Stimulated activated CD4-positive, alpha-beta T cell treated with anti-CD3 and anti-CD28 coated beads, Interleukin-15, amount 100 ng/mL, for 1 hour (primary cell): ENCODE measurements around the gene TIMM10.
A peak's percentile ranks its signal among the peaks of the same experiment; 100 is the strongest.

ENCODE experiments used
- DNase-seq, 2 donors: peaks; one replicate each; pipeline ENCODE4 v3.0.0-alpha.2; 2020; ENCODE audit warnings: low read depth in 1 of 2, low spot score in 1 of 2

TIMM10 gene

GRCh38 chr11:57504511-57504910, 26.0 kb downstream of the TIMM10 start:
- DNase-seq, result no peak

- no peak for DNase-seq
Measured at GRCh38 chr11:57502870-57503269, 27.7 kb downstream of the TIMM10 start.

GRCh38 chr11:57502376-57502775, 28.2 kb downstream of the TIMM10 start:
- DNase-seq, result no peak

GRCh38 chr11:57501953-57502352, 28.6 kb downstream of the TIMM10 start:
- no peak for DNase-seq

- DNase-seq, result no peak
Measured at GRCh38 chr11:57500926-57501325, 29.6 kb downstream of the TIMM10 start.

GRCh38 chr11:57500515-57500914, 30.0 kb downstream of the TIMM10 start:
- DNase-seq, result no peak

- no peak for DNase-seq
Measured at GRCh38 chr11:57499983-57500461, 30.5 kb downstream of the TIMM10 start.

- DNase-seq, result peak in 1 of 2 donors; percentile 16
Measured at GRCh38 chr11:57499413-57499982, 31.1 kb downstream of the TIMM10 start.

- DNase-seq, result no peak
Measured at GRCh38 chr11:57498540-57498939, 32.0 kb downstream of the TIMM10 start.

- no peak for DNase-seq
Measured at GRCh38 chr11:57497303-57498247, 33.0 kb downstream of the TIMM10 start.

GRCh38 chr11:57496109-57496820, 34.3 kb downstream of the TIMM10 start:
- DNase-seq, result no peak

GRCh38 chr11:57493507-57494503, 36.7 kb downstream of the TIMM10 start:
- peak; percentile 50 to 68 for DNase-seq

- peak in 1 of 2 donors; percentile 41 for DNase-seq
Measured at GRCh38 chr11:57491371-57492061, 39.0 kb downstream of the TIMM10 start.

- no peak for DNase-seq
Measured at GRCh38 chr11:57490456-57491248, 39.9 kb downstream of the TIMM10 start.

GRCh38 chr11:57487920-57488659, 42.5 kb downstream of the TIMM10 start:
- no peak for DNase-seq

GRCh38 chr11:57487021-57487778, 43.4 kb downstream of the TIMM10 start:
- DNase-seq, result no peak

GRCh38 chr11:57485217-57485990, 45.1 kb downstream of the TIMM10 start:
- DNase-seq, result no peak
